DLD1 (cell line): Measurements from ENCODE around the gene SPSB2.
"Not testable (repeated sequence)": the region's sequence is repeated elsewhere in the genome, so short reads cannot be mapped to it uniquely, and the experiment has no call there.

Experiments
- in situ Hi-C: cut with HindIII; loops from 2 replicates; pipeline ENCODE4 v1.10.0; 2017; ENCODE audit warnings: low sequenced_read_pairs

The SPSB2 gene

DNA sequence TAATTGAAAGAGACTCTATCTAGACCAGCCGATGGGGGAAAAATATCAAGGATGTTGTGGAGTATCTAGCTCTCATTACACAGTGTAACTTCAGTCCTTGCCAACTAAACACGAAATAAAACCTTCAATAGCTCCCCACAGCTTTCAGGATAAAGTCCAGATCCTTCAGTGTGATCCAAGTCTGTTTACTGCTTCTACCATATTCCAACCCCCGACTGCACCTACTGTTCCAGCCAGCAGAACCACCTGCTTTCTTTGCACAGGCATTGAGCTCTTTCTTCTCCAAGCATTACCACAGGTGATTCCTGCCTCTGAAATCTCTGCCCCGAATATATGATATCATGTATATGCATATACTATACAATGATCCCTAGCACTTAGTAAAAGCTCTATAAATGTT lies 29.3 kb upstream of the SPSB2 start:
- in situ Hi-C loops: no loop called here

DNA sequence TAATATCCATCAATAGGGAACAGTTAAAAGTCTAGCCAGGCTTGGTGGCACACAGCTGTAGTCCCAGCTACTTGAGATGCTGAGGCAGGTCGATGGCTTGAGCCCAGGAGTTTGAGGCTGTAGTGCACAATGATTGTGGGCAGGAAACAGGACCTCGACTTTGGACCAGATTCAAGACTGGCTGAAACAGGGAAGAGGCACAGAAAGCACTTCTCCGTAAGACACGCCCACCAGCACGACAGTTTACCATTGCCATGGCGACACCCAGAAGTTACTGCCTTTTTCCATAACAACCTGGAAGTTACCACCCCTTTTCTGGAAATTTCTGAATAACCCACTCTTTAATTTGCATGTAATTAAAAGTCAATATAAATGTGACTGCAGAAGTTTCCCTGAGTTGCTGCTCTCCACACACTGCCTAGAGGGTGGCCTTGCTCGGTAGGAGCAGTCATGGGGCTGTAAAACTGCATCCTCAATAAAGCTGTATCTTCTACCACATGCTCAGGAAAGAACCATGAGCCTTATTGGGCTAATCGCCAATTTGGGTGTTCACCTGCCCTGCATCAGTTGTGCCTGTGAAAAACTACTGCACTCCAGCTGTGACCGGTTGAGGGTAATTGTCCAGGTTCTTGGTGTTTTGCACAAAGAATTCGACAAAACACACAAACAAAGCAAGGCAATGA lies 26.9 kb upstream of the SPSB2 start:
- in situ Hi-C loops: no loop called here

DNA sequence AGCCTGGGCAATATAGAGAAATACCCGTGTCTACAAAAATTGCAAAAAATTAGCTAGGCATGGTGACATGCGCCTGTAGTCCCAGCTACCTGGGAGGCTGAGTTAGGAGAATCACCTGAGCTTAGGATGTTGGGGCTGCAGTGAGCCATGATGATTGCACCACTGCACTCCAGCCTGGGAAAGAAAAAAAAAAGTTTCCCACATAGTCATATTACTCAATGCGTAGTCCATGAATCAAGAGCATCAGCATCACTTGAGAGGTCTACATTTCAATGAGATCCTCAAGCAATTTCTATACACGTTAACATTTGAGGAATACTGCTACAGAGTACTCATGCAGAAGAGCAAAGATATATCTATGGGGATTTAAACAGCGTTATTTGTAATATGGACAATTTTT lies 26.3 kb upstream of the SPSB2 start:
- in situ Hi-C loops: no loop called here

DNA sequence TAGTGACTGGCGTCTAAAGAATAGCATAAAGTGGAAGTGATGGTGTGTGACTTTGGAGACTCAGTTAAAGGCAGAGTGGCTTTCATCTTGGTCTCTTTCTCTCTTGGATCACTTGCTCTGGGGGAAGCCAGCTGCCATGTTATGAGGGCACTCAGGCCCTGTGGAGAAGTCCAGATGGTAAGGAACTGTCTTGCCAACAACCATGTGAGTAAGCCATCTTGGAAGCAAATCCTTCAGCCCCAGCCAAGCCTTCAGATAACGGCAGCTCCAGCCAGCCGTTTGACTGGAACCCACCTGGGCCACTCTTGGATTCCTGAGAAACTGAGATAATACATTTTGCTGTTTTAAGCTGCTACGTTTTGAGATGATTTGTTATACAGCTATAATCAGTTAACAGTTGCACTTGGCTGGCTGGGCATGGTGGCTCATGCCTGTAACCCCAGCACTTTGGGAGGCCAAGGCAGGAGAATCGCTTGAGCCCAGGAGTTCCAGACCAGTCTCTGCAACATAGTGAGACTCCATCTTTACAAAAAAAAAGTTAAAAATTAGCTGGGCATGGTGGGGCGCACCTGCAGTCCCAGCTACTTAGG lies 23.8 kb upstream of the SPSB2 start:
- in situ Hi-C loops: no loop called here

DNA sequence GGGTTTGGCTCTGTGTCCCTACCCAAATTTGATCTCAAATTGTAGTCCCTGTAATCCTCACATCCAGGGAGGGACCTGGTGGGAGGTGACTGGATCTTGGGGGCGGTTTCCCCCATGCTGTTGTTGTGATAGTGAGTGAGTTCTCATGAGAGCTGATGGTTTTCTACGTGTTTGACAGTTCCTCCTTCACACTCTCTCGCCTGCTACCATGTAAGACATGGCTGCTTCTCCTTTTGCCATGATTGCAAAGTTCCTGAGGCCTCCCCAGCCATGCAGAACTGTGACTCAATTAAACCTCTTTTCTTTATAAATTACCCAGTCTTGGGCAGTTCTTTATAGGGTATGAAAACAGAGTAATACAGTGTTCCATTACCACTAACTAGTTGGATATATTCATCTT lies 21.2 kb upstream of the SPSB2 start:
- in situ Hi-C loops: no loop called here

DNA sequence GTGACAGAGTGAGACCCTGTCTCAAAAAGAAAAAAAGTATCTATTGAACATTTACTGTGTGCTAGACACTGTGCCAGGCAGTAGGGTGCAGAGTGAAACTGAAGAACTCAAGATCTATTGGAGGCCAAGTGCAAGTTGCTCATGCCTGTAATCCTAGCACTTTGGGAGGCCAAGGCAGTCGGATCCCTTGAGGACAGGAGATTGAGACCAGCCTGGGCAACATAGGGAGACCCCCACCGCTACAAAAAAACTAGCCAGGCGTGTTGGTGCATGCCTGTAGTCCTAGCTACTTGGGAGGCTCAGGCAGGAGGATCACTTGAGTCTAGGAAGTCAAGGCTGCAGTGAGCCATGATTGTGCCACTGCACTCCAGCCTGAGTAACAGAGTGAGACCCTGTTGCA lies 19.6 kb upstream of the SPSB2 start:
- in situ Hi-C loops: not testable (repeated sequence)

DNA sequence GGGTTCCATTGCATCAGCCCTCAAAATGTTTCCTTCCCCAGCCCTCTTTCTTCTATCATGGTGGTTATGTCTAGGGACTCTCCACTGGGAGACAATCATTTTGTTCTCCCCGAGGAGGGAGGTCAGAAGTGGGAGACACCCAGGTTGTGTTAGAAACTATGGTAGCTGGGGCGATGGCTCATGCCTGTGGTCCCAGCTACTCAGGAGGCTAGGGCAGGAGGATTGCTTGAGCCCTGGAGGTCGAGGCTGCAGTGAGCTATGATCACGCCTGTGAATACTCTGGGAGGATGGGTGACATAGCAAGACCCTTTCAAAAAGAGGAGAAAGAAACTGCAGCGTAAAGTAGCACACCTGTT lies 18.5 kb upstream of the SPSB2 start:
- in situ Hi-C loops: no loop called here

DNA sequence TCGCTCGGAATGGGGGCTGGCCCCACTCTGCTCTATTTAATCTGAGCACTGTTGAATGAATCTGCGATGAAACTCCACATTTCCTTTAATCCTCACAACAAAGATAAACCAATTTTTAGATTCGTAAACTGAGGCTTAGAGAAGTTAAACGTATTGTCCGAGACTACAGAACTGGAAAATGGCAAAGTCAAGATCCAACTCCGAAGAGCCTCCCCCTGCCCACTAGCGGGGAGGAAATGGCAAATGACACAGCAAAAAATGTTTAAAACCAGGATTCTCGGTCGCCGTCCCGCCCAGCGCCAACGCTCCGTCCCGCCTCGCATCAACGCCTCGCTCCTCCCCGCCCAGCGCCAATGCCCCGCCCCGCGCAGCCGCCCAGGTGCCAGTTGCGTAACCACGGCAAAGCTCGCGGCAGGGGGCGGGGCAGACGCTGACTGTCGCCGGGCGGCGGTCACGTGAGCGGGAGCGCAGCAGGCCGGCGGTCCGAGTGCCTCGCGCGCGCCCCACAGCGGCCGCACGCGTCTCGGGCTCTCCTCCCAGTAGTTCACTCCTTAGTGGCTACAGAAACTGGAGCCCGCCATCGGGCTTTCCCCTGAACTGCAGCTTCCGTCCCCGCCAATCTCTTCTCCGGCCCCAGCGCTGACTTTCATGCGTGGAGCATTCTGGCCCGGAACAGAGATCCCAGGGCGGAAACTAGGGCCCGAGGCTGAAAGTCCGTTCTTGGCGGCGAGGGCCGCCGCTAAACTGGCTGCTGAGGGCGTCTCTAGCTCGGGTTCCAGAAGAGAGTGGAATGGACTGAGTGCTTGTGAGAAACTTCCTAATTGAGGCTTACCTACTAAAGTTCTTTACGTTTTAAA lies 17.9 kb upstream of the SPSB2 start:
- in situ Hi-C loops: no loop called here

DNA sequence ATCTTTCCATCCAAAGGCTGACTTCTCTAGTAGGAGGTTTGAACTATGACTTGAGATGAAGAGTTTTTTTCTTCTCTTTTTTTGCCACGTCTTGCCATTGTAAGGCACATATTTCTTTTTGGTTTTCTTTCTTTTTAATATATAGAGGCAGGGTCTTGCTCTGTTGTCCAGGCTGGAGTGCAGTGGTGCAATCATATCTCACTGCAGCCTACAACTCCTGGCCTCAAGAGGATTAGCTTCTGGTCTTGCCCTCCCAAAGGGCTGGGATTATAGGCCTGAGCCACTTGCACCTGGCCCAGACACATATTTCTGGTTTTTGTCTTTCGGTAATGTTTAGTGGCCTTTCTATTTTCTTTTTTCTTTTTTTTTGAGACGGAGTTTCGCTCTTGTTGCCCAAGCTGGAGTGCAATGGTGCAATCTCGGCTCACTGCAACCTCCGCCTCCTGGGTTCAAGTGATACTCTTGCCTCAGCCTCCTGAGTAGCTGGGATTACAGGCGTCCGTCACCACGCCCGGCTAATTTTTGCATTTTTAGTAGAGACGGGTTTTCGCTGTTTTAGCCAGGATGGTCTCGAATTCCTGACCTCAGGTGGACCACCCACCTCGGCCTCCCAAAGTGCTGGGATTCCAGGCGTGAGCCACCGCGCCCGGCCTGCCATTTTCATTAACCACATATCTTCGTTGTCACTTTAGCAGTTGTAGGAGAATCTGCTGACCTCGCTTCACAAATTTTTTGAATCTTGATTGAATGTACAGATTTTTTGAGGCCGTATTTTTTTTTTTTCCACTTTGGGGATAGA lies 16.9 kb upstream of the SPSB2 start:
- in situ Hi-C loops: not testable (repeated sequence)

DNA sequence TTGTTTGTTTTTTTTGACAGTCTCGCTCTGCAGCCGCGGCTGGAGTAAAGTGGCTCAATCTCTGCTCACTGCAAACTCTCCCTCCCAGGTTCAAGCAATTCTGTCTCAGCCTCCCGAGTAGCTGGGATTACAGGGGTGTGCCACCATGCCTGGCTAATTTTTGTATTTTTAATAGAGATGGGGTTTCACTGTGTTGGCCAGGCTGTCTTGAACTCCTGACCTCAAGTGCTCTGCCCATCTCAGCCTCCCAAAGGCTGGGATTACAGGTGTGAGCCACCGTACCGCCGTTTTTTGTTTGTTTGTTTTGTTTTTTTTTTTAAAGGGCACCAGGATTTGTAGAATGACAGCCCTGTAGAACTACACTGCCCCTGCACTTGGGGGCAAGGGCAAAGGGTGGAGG lies 15.7 kb upstream of the SPSB2 start:
- in situ Hi-C loops: not testable (repeated sequence)

DNA sequence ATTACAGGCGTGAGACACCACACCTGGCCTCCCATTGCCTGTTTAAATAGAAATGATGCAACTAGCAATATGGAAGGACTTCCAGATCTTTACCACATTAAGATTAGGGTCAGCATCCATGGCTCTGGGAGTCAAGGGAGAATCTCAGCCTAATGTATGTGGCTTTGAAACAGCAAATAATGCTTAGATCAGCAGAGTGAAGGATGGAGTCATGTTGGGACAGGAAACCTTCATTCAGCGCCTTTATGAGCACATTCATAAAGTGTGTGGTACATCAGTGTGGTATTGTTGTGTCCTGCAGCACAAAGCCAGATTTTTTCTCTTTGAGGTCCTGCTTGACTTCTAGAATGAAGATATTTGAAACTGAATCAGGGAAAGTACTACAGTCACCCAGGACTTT lies 15.3 kb upstream of the SPSB2 start:
- in situ Hi-C loops: no loop called here

DNA sequence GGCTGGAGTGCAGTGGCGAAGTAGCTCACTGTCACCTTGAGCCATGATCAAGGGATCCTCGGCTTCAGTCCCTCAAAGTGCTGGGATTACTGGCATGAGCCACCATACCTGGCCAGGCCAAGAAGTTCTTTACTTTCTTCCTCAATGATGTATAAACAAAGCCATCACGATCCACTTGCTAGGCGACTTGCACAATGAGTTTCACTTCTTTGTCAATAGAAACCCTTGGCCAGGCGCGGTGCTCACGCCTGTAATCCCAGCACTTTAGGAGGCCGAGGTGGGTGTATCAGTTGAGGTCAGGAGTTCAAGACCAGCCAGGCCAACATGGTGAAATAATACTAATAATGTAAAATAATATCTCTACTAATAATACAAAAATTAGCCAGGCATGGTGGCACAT lies 14.4 kb upstream of the SPSB2 start:
- in situ Hi-C loops: no loop called here

DNA sequence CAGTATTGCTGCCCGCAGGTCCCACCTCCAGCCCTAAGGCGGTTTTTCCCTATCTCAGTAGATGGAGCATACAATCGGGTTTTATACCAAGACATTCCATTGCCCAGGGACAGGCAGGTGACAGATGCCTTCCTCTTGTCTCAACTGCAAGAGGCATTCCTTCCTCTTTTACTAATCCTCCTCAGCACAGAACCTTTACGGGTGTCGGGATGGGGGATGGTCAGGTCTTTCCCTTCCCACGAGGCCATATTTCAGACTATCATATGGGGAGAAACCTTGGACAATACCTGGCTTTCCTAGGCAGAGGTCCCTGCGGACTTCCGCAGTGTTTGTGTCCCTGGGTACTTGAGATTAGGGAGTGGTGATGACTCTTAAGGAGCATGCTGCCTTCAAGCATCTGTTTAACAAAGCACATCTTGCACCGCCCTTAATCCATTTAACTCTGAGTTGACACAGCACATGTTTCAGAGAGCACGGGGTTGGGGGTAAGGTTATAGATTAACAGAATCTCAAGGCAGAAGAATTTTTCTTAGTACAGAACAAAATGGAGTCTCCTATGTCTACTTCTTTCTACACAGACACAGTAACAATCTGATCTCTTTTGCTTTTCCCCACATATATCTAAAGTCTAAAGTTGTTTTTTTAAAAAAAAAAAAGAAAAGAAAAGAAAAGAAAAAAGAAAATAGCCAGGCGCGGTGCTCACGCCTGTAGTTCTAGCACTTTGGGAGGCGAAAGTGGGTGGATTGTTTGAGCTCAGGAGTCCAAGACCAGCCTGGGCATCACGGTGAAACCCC lies 13.3 kb upstream of the SPSB2 start:
- in situ Hi-C loops: not testable (repeated sequence)

DNA sequence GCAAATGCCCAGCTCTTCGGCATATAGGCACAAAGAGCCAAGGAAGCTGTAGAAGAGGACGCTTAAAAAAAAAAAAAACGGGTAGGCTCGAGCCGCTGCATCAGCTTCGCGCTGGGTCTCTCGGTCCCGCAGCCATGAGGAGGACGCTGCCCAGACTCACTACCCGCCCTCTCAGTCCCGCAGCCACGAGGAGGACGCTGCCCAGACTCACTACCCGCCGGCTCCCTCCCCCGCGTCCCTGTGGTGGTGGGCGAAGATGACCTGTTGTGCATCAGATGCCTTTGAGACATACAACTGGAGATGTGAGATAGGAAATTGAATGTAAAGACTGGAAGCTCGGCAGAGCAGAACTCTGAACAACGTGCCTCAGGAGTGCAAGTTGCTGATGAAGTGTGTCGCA lies 11.4 kb upstream of the SPSB2 start:
- in situ Hi-C loops: no loop called here

DNA sequence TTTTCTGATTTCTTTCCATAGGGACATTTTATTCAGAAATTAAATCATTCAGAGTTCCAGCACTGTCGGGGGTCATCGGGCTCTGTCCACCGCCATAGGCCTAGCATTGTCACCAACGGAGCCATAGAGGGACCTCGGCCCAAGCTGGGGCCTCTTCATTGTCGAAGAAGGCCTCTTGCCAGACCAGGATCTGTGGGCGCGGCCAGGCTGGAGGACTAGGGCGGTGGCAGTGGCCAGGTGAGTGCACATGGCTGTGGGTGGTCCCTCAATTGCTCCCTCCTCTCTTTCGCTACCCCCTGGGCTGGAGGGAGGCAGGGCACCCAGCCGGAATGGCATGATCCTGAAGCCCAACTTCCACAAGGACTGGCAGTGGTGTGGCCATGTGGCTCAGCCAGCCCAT lies 10.6 kb upstream of the SPSB2 start:
- in situ Hi-C loops: no loop called here

DNA sequence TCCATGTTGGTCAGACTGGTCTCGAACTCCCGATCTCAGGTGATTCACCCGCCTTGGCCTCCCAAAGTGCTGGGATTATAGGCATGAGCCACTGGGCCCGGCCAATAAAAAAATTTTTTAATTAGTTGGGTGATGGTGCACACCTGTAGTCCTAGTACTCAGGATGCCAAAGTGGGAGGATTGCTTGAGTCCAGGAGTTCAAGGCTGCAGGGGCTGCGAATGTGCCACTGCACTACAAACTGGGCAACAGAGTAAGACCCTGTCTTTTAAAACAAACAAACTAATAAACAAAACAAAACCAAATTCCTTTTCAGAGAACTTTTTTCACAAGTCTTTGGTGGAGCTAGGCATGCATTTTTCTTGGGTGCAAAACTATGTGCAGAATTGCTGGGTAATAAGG lies 10.1 kb upstream of the SPSB2 start:
- in situ Hi-C loops: no loop called here

DNA sequence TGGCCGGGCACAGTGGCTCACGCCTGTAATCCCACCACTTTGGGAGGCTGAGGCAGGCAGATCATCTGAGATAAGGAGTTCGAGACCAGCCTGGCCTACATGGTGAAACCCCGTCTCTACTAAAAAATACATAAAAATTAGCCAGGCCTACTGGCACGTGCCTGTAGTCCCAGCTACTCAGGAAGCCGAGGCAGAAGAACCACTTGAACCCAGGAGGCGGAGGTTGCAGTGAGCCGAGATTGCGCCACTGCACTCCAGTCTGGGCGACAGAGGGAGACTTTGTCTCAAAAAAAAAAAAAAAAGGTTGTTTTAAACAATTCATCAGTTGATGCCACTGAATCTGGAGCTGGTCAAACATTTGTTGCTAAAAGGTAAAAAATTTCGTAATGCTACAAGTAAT lies 6.7 kb upstream of the SPSB2 start:
- in situ Hi-C loops: not testable (repeated sequence)

DNA sequence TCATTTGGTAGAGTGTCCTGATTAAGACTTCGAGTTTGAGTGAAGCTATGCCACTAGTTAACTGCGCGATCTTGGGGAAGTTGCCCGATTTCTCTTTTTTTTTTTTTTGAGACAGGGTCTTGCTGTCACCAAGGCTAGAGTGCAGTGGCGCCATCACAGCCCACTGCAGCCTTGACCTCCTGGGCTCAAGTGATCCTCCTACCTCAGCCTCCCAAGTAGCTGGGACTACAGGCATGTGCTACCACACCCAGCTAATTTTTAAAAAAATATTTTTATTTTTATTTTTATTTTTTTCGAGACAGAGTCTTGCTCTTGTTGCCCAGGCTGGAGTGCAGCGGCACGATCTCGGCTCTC lies 889 bp upstream of the SPSB2 start:
- in situ Hi-C loops: not testable (repeated sequence)

DNA sequence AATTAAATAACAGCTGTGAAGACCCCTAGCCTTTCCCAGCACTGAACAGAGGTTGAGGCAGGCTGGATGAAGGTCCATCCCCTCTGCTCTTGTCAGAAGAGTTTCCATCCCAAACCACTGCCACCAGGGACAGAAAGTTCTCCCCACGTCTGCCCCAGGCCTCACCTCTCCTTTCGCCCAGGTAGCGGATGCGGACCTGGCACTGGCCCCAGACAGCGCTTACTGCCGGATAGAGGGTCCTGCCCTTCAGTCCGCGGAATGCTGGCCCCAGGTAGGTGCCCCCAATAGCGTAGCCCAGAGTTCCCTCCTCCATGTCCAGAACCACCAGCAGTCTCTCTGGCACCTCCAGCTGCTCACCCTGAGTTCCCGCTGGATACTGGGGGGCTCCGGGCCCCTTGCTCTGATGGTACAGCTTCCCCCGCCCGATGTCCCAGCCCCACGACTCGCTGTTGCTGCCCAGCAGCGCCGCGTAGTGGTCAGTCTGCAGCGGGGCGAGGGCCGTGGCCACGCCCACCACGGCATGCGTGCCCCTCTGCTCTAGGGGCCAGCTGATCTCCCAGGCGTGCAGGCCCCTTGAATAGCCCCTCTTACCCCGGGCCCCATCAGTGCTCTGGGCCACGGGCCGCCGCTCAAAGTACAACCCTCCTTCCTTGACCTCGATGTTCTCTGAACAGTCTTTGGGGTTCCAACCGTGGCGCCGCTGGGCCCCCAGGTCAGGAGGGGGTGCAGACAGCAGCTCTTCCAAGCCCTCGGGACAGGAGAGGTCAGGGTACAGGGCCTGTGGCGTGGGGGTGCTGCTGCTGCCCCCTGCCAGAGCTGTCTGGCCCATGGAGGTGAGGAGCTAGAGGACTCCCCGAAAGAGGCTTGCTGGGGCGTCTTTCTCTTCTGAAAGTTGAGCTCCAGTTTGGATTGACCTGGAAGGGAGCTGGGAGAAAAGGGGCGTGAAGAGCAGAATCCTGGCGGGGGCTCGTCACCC lies 742 bp downstream of the SPSB2 start:
- in situ Hi-C loops: no loop called here
